GM12874 (cell line): ENCODE data around the gene CACNA2D1.

Source experiments
- TF ChIP-seq, protein P1 (sequence below): IDR thresholded peaks from 2 replicates; pipeline ENCODE4 v1.5.1; 2011; ENCODE audit warnings: low read depth, mild to moderate bottlenecking, control low read depth, low read length, moderate library complexity; ENCODE audit not compliant: insufficient read depth

Gene CACNA2D1

DNA sequence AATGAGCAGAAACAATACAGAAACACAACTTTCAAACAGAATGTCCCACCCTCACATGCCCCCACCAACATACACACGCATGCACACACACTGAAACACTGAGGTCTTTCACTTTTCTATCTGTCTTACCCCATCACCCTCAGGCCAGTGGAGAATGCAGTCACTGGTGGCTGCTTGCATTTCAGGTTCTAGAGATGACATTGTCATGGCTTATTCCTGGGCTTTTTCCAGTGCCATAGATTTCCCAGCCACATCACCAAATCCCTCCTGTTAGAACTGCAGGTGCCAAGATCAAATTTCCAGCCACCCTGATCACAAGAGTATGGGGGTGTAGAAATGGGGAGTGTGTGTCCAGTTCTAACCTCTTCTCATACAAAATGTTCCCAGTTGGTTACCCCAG, 68.4 kb downstream of the CACNA2D1 start:
- TF ChIP-seq, protein P1, sequence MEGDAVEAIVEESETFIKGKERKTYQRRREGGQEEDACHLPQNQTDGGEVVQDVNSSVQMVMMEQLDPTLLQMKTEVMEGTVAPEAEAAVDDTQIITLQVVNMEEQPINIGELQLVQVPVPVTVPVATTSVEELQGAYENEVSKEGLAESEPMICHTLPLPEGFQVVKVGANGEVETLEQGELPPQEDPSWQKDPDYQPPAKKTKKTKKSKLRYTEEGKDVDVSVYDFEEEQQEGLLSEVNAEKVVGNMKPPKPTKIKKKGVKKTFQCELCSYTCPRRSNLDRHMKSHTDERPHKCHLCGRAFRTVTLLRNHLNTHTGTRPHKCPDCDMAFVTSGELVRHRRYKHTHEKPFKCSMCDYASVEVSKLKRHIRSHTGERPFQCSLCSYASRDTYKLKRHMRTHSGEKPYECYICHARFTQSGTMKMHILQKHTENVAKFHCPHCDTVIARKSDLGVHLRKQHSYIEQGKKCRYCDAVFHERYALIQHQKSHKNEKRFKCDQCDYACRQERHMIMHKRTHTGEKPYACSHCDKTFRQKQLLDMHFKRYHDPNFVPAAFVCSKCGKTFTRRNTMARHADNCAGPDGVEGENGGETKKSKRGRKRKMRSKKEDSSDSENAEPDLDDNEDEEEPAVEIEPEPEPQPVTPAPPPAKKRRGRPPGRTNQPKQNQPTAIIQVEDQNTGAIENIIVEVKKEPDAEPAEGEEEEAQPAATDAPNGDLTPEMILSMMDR: no peak

DNA sequence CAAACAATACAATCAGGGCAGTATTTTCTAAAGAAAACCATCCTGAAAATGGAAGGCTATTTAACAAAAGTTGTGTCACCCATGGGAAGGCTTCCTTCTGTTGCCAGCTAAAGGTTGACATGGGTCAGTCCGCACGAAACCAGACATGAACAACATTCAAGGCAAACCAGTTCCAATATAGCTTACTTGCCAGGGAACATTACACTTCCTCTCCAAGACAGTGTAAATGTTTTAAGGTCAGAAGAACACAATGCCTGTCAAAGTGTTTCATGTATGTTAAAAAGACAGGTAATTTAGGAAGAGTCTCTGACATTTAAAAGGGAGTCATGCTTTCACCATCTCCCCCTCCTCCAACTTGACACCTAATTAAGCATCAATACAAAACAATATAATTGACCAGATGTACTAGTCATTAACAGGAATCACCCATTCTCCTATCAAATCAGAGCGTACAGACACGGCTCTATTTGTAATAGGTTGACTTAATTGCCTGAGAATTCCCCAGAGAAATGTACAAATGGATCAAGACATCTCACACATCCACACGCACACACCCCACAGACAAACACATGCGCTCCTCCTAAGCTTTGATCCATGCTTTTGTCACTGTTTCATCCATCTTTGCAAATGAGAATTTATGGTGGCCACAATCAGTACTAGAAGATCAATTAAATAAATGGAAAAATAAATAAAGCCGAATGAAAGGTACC, 69.5 kb downstream of the CACNA2D1 start:
- TF ChIP-seq, protein P1: no peak

DNA sequence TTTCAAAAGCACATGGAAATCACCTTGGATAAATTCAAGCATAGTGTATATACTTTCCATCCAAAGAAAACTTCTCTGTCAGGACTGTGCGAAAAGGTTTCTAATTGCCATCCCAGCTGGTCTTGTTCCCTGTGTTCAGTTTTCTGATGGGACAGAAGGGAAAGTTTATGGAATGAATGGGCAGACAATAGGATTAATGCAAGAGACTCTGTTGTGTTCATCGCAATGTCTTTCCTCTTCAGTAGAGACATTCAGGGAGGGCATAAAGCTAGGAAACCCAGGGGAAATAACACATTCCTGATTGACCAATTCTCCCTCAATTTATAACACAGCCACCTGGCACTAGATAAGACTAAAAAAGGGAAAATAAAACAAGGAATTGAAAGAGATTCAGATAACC, 78.9 kb downstream of the CACNA2D1 start:
- TF ChIP-seq, protein P1: no peak

DNA sequence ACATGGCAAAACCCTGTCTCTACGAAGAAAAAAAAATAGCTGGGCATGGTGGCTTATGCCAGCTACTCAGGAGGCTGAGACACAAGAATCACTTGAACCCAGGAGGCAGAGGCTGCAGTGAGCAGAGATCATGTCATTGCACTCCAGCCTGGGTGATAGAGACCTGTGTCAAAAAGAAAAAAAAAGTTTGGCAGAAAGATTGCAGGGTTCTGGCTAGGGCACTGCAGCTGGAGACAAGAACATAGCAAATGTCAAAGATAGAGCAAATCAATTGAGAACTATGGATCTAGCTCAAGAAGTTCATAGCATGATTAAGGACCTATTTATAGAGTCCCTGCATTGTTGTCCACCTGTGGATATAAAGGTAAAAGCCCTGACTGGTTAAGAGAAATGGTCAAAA, 79.5 kb downstream of the CACNA2D1 start:
- TF ChIP-seq, protein P1: no peak

DNA sequence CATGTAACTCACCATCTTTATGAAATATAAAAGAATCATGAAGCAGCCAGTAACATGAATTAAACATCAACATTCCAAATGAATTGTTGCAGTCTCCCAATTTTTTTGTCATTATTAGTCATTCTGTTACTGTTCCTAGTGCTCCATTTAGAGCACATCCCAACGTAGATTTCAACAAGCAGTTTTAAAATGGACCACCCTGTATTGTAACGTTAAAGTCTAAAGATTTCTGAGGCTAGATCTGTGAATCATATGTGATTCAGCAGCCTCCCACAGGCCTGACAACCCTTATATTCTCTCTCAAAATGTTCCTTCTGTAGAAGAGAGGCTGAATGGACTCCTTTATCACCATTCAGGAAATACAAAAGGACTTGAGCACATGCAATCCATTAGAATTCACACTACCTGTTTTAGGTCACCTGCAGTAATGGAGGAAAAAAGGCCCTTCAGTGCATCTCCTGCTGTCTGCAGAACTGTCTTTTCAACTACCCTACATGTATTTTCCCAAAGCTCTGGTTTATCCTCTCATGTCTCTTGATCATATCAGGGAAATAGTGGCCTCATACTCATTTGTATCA, 81.4 kb downstream of the CACNA2D1 start:
- TF ChIP-seq, protein P1: no peak

DNA sequence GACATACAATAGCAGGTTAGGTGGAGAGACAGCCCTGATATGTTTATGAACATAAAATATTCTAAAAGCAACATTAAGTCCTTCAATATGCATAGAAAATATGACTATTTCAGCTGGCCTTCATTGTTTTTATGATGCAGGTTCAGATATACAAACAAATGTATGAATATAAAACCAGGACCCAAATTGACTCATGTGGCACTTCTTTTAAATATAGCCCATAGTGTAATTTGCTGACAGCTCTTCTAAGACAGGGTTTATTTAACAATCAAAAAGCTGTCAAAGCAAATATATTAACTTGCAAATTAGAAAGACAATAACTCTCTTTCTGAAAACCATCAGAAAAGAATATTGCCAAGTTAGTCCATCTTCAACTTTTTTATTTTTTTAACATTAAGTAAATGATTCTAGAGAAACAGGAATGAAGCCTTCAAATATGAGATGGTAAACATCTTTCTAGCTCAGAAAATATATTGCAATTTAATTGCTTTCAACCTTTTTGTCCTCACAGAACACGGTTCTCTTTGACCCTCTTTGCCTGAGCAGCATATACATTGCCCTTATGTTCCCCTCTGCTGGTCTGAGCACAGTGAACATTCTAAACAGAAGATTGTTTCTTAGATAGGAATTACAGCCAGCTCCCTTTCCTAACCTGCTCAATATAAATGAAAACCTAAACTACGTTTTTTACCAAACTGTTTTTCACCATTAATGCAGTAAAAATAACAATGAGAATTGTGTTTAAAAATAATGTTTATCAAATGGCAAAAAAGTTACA, 82.8 kb downstream of the CACNA2D1 start:
- TF ChIP-seq, protein P1: no peak

DNA sequence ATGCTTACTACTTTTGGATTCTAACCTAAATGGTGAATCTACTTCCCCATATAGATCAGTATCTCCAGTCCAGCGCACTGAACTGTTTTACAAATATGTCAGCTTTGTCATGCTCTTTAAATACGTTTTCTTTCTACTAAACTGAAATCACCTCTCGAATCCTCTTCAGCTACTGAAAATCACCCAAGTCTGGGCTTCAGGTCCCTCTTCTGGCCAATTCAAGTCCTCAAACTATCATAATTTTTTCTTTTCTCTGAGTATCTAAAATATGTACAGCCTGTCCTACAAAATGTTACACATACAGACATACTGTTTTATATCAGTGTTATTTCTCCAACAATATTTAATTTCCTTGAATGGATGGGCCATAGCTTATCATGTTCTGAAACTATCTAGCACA, 84.2 kb downstream of the CACNA2D1 start:
- TF ChIP-seq, protein P1: no peak
